HepG2 (cell line): Measurements from ENCODE around the gene ARIH2. TPM values are rescaled to one million over a fixed set of nuclear protein-coding genes. Genes with fewer than 3 reads are reported as not detected.

Source experiments
- ATAC-seq: fragments of 200-7000 bp; cut with Tn5 transposase; 3 replicates; pipeline ENCODE4 v1.9.1; 2020; ENCODE audit warnings: mild to moderate bottlenecking, moderate library complexity
- BruUV-seq: library from RNA; stranded (reverse); fragments of 400-500 nt; replicated peaks from 2 replicates; lab custom pipeline; 2021; lab: Mats Ljungman, UMichigan
- CTCF ChIA-PET: fragments of 300-600 bp; formaldehyde crosslinking; extraction: SDS; loops from one replicate; lab custom pipeline; 2021; ENCODE audit warnings: low total read pairs, inconsistent platforms, low intra/inter-chr PET ratio; lab: Yijun Ruan, JAX
- POLR2A ChIA-PET: fragments of 350-600 bp; sonication (Branson Sonifier 250); formaldehyde crosslinking; loops from one replicate; lab custom pipeline; 2020; ENCODE audit warnings: antibody characterized with exemption, inconsistent platforms; lab: Yijun Ruan, JAX
- DNase-seq: peaks from one replicate; pipeline ENCODE4 v3.0.0-alpha.2; 2015; ENCODE audit warnings: low spot score
- FAIRE-seq: peaks from 3 replicates; lab custom pipeline; 2011; peaks lifted over from hg19 to GRCh38; lab: Jason Lieb, UNC
- H2AFZ ChIP-seq: one replicate; pipeline ENCODE4 v1.6.1; 2011; ENCODE audit warnings: low read length, inconsistent platforms
- H3K27ac ChIP-seq: fragments of 300-600 bp; 3 replicates; pipeline ENCODE4 v1.8.0; 2011; ENCODE audit warnings: mixed run types, mild to moderate bottlenecking, mixed read lengths, low read length, inconsistent platforms; ENCODE audit not compliant: insufficient read depth; ENCODE audit errors: extremely low read length
- H3K27me3 ChIP-seq, 2 experiments: fragments of 200-600 bp in 1 of 2; 2 replicates in 1 of 2; 3 replicates in 1 of 2; pipeline versions ENCODE4 v1.6.0 to v1.8.0; 2011; ENCODE audit warnings: low read length in 2 of 2, mild to moderate bottlenecking in 2 of 2, moderate library complexity in 2 of 2, inconsistent platforms in 1 of 2; ENCODE audit not compliant: insufficient read depth in 2 of 2, control insufficient read depth in 1 of 2
- H3K36me3 ChIP-seq, 2 experiments: fragments of 200-600 bp in 1 of 2; replicated peaks in 1 of 2; 2 replicates in 1 of 2; 3 replicates in 1 of 2; pipeline versions ENCODE4 v1.5.1 to v1.8.0; 2011; ENCODE audit warnings: low read length in 2 of 2, inconsistent platforms in 1 of 2; ENCODE audit not compliant: insufficient read depth in 2 of 2, control insufficient read depth in 1 of 2
- H3K4me1 ChIP-seq: 2 replicates; pipeline ENCODE4 v1.5.1; 2012; ENCODE audit warnings: low read length, inconsistent platforms; ENCODE audit not compliant: insufficient read depth
- H3K4me2 ChIP-seq: 2 replicates; pipeline ENCODE4 v1.6.0; 2011; ENCODE audit warnings: low read depth, low read length, inconsistent platforms
- H3K4me3 ChIP-seq, 3 experiments: fragments of 200-600 bp in 1 of 3; sonication (generic), shearing (Covaris generic) in 1 of 3; replicated peaks in 1 of 3; 2 replicates each; pipeline ENCODE4 v1.5.1; 2011 to 2016; ENCODE audit warnings: low read length in 3 of 3, inconsistent platforms in 2 of 3, low read depth in 2 of 3, mild to moderate bottlenecking in 2 of 3, control low read depth in 1 of 3, mixed read lengths in 1 of 3; ENCODE audit not compliant: insufficient read depth in 1 of 3
- H3K79me2 ChIP-seq: one replicate; pipeline ENCODE4 v1.6.1; 2011; ENCODE audit warnings: low read length, inconsistent platforms; ENCODE audit not compliant: insufficient read depth
- H3K9ac ChIP-seq: 2 replicates; pipeline ENCODE4 v1.6.0; 2011; ENCODE audit warnings: mild to moderate bottlenecking, low read depth, low read length, inconsistent platforms; ENCODE audit not compliant: insufficient read depth
- H3K9me3 ChIP-seq: 2 replicates; pipeline ENCODE4 v1.5.1; 2012; ENCODE audit warnings: mild to moderate bottlenecking, low read length
- H4K20me1 ChIP-seq: 2 replicates; pipeline ENCODE4 v1.6.0; 2011; ENCODE audit warnings: inconsistent platforms, mild to moderate bottlenecking, low read length, moderate library complexity; ENCODE audit not compliant: insufficient read depth
- FOXK1 ChIP-seq: sonication (generic); formaldehyde crosslinking; IDR thresholded peaks from 2 replicates; pipeline ENCODE4 v1.4.0; 2020; ENCODE audit warnings: low read depth, missing genetic modification reagents, borderline replicate concordance
- JUND ChIP-seq: sonication (generic); formaldehyde crosslinking; IDR thresholded peaks from 2 replicates; pipeline ENCODE4 v1.8.0; 2022; ENCODE audit warnings: mild to moderate bottlenecking, missing genetic modification reagents
- MED1 ChIP-seq: sonication (generic); formaldehyde crosslinking; IDR thresholded peaks from 2 replicates; pipeline ENCODE4 v1.4.0; 2020; ENCODE audit warnings: missing genetic modification reagents
- MXD3 ChIP-seq: IDR thresholded peaks from 2 replicates; pipeline ENCODE4 v1.6.1; 2016; ENCODE audit warnings: mild to moderate bottlenecking, missing biosample characterization, missing genetic modification reagents
- NFIB ChIP-seq: sonication (generic); formaldehyde crosslinking; IDR thresholded peaks from 2 replicates; pipeline ENCODE4 v1.9.0; 2021; ENCODE audit warnings: missing genetic modification reagents, mild to moderate bottlenecking, borderline replicate concordance
- RARA ChIP-seq: IDR thresholded peaks from 2 replicates; pipeline ENCODE4 v1.6.1; 2016; ENCODE audit warnings: missing genetic modification reagents, missing compliant biosample characterization
- SMAD1 ChIP-seq: sonication (generic); formaldehyde crosslinking; IDR thresholded peaks from 2 replicates; pipeline ENCODE4 v1.4.0; 2020; ENCODE audit warnings: missing genetic modification reagents, low read depth, mild to moderate bottlenecking, borderline replicate concordance
- WIZ ChIP-seq: sonication (generic); formaldehyde crosslinking; IDR thresholded peaks from 2 replicates; pipeline ENCODE4 v1.5.1; 2020; ENCODE audit warnings: mild to moderate bottlenecking, missing genetic modification reagents
- ZNF235 ChIP-seq: sonication (generic); formaldehyde crosslinking; IDR thresholded peaks from 2 replicates; pipeline ENCODE4 v1.8.1; 2023; ENCODE audit warnings: mild to moderate bottlenecking, missing genetic modification reagents, borderline replicate concordance
- ZNF891 ChIP-seq: sonication (generic); formaldehyde crosslinking; IDR thresholded peaks from 2 replicates; pipeline ENCODE4 v1.5.0; 2020; ENCODE audit warnings: mild to moderate bottlenecking, missing genetic modification reagents
- ZSCAN9 ChIP-seq: IDR thresholded peaks from 2 replicates; pipeline ENCODE4 v1.6.1; 2016; ENCODE audit warnings: borderline replicate concordance
- in situ Hi-C: cut with HindIII; loops from 2 replicates; pipeline ENCODE4 v1.10.0; 2017; ENCODE audit warnings: low pct_unique_long_range_greater_than_20kb; ENCODE audit not compliant: extremely low pct_ligation_motif_present
- intact Hi-C: fragments of 100-400 bp; cut with micrococcal nuclease; formaldehyde crosslinking; loops from one replicate; pipeline ENCODE4 v1.10.0; 2022; ENCODE audit not compliant: unreplicated experiment
- polyA plus RNA-seq, 8 experiments: library from polyadenylated mRNA; depleted of rRNA in 3 of 8; stranded (reverse) in 7 of 8; unstranded in 1 of 8; fragments of >200 nt; fragmentation: Illumina TruSeq in 4 of 8; extraction: Trizol in 4 of 8; gene quantifications; 2 replicates each; pipeline versions ENCODE4 v1.2.1 to v1.2.3, GENCODE V29; 2011 to 2016; ENCODE audit warnings: low read depth in 4 of 8, missing spikeins in 1 of 8, mixed read lengths in 1 of 8; ENCODE audit not compliant: insufficient read depth in 1 of 8
- total RNA-seq, 5 experiments: library from RNA; depleted of rRNA; stranded (reverse); fragments of >200 nt; fragmentation: Illumina TruSeq; extraction: Trizol; gene quantifications; 2 replicates each; pipeline ENCODE4 v1.2.3, GENCODE V29; 2016; ENCODE audit warnings: low read depth in 1 of 5
- TF ChIP-seq, protein P1 (sequence below): IDR thresholded peaks from 2 replicates; pipeline ENCODE4 v1.6.1; 2018; ENCODE audit warnings: missing genetic modification reagents, mild to moderate bottlenecking, missing compliant biosample characterization
- TF ChIP-seq, protein P2 (sequence below): sonication (generic); formaldehyde crosslinking; IDR thresholded peaks from 2 replicates; pipeline ENCODE4 v1.4.0; 2020; ENCODE audit warnings: mild to moderate bottlenecking, missing genetic modification reagents

ARIH2 gene
- total and polyA plus RNA-seq, 2 of the 13 experiments (the other 11 are each of a cell fraction or from before 2014, with no cell fraction given): 64.8 to 83.3 TPM

DNA sequence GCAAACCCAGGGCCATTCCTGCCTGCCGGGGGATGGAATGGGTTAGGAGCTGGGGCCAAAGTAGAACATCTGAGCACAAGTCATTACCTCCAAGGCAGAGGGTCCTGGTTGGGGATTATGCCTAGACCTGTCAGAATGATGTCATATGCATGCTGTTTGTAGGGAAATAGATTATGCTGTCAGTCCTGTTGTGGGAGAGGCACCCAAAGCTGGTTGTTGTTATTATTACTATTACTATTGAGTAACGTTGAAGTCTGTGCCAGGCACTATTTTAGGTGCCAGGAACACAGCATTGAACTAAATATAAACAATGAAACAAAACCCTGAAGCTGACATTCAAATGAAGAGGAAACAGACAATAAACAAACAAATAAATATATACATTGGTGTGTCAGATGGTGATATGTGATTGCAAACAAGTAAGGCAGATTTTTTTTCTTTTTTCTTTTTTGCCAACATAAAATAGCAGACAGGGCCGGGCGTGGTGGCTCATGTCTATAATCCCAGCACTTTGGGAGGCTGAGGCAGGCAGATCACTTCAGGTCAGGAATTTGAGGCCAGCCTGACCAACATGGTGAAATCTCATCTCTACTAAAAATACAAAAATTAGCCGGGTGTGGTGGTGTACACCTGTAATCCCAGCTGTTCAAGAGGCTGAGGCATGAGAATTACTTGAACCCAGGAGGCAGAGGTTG is 73.4 kb downstream of the ARIH2 start (continued):
- TF ChIP-seq FOXK1 (CRISPR knock-in tag) (no peak), RARA (no peak), SMAD1 (CRISPR knock-in tag) (no peak), ZSCAN9 (CRISPR knock-in tag) (no peak), MED1 (no peak), NFIB (CRISPR knock-in tag) (no peak), MXD3 (CRISPR knock-in tag) (no peak), JUND (CRISPR knock-in tag) (no peak)
- TF ChIP-seq, all 625 proteins: peak for 0

DNA sequence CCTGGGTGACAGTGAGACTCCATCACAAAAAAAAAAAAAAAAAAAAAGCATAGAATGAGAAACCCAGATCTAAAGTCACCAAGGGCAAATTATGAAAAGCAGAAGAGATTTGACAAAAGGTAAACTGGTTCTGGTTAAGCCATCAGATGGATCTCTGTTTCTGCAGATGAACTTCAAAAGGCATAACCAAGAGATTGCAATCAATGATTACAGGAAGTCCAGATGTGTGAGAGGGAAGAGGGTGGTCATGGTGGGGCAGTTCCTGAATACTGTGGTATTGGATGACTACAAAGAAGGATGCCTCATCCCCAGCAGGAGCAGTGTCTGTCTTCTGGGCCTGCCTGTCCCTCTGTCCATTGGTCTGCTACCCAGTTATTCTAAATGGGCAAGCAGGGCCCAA is 75.2 kb downstream of the ARIH2 start:
- in situ Hi-C loops (no loop called here), intact Hi-C loops (no loop called here)
- H2AFZ ChIP-seq: no peak overlapping the region
- no peak overlapping the region for H3K27ac ChIP-seq
- H3K4me2 ChIP-seq: no peak overlapping the region
- H3K27me3 ChIP-seq: no peaks in the 10 kb centered on the region
- no peak overlapping the region for H3K4me3 ChIP-seq
- TF ChIP-seq, protein P1, sequence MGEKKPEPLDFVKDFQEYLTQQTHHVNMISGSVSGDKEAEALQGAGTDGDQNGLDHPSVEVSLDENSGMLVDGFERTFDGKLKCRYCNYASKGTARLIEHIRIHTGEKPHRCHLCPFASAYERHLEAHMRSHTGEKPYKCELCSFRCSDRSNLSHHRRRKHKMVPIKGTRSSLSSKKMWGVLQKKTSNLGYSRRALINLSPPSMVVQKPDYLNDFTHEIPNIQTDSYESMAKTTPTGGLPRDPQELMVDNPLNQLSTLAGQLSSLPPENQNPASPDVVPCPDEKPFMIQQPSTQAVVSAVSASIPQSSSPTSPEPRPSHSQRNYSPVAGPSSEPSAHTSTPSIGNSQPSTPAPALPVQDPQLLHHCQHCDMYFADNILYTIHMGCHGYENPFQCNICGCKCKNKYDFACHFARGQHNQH: no peak
- TF ChIP-seq, protein P2, sequence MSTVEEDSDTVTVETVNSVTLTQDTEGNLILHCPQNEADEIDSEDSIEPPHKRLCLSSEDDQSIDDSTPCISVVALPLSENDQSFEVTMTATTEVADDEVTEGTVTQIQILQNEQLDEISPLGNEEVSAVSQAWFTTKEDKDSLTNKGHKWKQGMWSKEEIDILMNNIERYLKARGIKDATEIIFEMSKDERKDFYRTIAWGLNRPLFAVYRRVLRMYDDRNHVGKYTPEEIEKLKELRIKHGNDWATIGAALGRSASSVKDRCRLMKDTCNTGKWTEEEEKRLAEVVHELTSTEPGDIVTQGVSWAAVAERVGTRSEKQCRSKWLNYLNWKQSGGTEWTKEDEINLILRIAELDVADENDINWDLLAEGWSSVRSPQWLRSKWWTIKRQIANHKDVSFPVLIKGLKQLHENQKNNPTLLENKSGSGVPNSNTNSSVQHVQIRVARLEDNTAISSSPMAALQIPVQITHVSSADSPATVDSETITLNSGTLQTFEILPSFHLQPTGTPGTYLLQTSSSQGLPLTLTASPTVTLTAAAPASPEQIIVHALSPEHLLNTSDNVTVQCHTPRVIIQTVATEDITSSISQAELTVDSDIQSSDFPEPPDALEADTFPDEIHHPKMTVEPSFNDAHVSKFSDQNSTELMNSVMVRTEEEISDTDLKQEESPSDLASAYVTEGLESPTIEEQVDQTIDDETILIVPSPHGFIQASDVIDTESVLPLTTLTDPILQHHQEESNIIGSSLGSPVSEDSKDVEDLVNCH (CRISPR knock-in tag): no peak
- TF ChIP-seq WIZ (CRISPR knock-in tag) (no peak), ZNF891 (CRISPR knock-in tag) (no peak), ZNF235 (CRISPR knock-in tag) (no peak)
- DNase-seq: no peak
- H4K20me1 ChIP-seq: no peaks in the 10 kb centered on the region
- H3K4me1 ChIP-seq: peaks cover 22% of the 10 kb centered on the region
- H3K9me3 ChIP-seq: no peaks in the 10 kb centered on the region
- H3K9ac ChIP-seq: no peak overlapping the region
- no peak for ATAC-seq
- H3K79me2 ChIP-seq: no peaks in the 10 kb centered on the region
- H3K36me3 ChIP-seq: no peaks in the 10 kb centered on the region
- ChIA-PET CTCF (no interaction called here), POLR2A (interaction anchor here (0.9 kb wide), 1 partner anchor 13 kb away, joined by 3 read pairs; the partner anchor contains the start of gene WDR6)
- no peak for FAIRE-seq
- no TSS peak for BruUV-seq
